Left colon (tissue), 2 donors: ENCODE data around the gene C10orf143. TPM values are rescaled to one million over a fixed set of nuclear protein-coding genes. Genes with fewer than 3 reads are reported as not detected.
"Not testable (repeated sequence)": the region's sequence is repeated elsewhere in the genome, so short reads cannot be mapped to it uniquely, and the experiment has no call there.

Source experiments
- ATAC-seq: fragments of 200-7000 bp; cut with Tn5 transposase; one replicate; pipeline ENCODE4 v1.9.1; 2020; ENCODE audit warnings: mild to moderate bottlenecking, moderate library complexity
- DNase-seq, 2 donors: peaks; one replicate each; pipeline ENCODE4 v3.0.0-alpha.2; 2020
- intact Hi-C, 2 donors: fragments of 100-400 bp; cut with DNase I in 1 of 2; cut with micrococcal nuclease in 1 of 2; formaldehyde crosslinking; loops; one replicate each; pipeline versions ENCODE4 v1.11.2 to v1.14.0; 2022; cut with DNase I, micrococcal nuclease
- total RNA-seq, 2 donors: library from RNA; stranded (reverse); fragmentation: NEBNext Ultra II Directional; extraction: Animal tissue kit (Norgen Biotek cat#: 25700); gene quantifications; one replicate each; pipeline ENCODE4 v1.2.1, GENCODE V29; 2021
- donor health status: DM: no; HTN: no; CAD: no.
- donor health status: DM: yes; HTN: yes; CAD: no.

Gene C10orf143
- total RNA-seq, 2 donors from 2014 or later: 3.4 to 6.9 TPM

DNA sequence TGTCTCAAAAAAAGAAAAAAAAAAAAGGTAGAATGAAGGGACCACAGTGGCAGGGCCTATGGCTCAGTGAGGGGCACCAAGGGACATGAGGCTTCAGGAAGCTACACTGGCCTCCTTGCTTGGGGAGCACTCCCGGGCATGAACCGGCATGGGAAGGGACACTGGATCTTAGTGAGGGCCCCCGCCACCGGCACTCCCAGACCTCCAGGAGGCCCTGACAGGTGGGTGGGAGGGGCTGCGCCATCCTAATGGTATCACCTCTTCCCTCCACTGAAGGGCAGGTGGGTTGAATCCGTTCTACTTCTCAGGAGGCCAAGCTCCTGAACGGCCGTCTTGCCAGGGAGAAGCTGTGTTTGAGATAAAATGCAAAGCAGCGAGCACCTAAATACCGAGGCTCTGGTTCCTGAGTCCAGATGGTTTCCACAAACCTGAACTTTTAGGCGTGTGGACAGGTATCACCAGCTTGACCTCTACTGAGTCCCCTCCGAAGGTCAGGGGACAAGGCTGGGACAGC is 69.8 kb downstream of the C10orf143 start:
- intact Hi-C loops: no loop called here
- ATAC-seq (no peak), DNase-seq (no peak)

DNA sequence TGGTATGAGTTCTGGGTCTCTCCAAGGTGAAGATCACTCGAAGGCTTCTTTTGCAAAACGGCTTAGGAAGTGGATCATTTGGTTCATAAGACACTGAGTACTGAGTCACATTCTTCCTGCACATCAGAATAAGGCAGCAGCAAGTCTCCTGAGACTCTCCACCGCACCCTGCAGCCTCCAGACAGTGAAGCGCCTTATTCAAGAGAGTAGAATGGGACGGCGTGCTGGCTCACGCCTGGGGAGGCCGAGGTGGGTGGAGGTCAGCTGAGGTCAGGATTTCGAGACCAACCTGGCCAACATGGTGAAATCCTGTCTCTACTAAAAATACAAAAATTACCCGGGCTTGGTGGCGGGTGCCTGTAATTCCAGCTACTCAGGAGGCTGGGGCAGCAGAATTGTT is 70.3 kb downstream of the C10orf143 start:
- intact Hi-C loops: no loop called here
- DNase-seq (no peak), ATAC-seq (no peak)

- ATAC-seq (no peak), DNase-seq (no peak)
- intact Hi-C loops: no loop called here
Measured at GRCh38 chr10:130039141-130039540, 71.5 kb downstream of the C10orf143 start.

- DNase-seq: no peak
- intact Hi-C loops: no loop called here
- no peak for ATAC-seq
Measured at GRCh38 chr10:130038611-130039109, 72.0 kb downstream of the C10orf143 start.

- DNase-seq (no peak), ATAC-seq (no peak)
- intact Hi-C loops: no loop called here
Measured at GRCh38 chr10:130038019-130038555, 72.5 kb downstream of the C10orf143 start.

DNA sequence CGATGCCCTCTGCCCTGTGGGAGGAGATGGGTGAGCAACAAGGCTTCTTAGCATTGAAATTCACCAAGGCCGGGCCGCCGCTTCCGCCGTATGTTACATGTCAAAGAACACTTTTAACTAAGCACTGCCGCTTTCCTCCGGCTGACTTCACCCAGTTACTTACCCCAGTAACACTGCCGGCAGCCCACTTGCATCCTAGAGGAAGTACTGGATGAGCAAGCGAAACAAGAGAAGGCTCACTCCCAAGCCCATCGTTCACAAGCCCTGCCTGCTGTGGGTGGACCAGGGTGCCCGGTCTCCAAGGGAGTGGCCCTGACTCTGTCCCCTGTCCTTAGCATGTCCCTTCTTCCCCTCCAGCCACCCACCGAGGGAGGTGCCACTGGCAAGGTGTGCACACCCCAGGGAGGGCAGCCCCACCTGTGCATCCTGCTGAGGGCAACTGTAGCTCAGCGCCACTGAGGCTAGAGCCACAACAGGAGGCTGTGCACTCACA is 73.4 kb downstream of the C10orf143 start:
- intact Hi-C loops: no loop called here
- no peak for DNase-seq
- no peak for ATAC-seq

- DNase-seq: no peak
- intact Hi-C loops: no loop called here
- no peak for ATAC-seq
Measured at GRCh38 chr10:130036296-130037065, 74.1 kb downstream of the C10orf143 start.

DNA sequence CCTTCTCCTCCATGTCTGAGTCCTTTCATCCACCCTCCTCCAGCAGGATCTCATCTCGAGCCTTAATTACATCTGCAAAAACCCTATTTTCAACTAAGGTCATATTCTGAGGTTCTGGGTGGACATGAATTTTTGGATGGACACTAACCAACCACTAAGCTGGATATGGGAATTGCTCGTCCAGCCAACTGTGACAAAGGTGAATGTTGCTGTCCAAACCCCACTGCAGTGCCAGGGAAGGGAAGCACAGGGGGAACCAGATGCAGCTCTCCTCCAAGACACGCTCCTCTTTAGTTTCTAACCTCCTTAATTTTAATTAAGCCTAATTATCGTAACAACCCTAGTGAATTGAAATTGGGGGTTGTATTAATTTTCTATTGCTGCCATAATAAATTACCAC is 81.4 kb downstream of the C10orf143 start:
- ATAC-seq: no peak
- no peak for DNase-seq
- intact Hi-C loops: no loop called here

- DNase-seq (no peak), ATAC-seq (no peak)
- intact Hi-C loops: no loop called here
Measured at GRCh38 chr10:130028465-130028819, 82.2 kb downstream of the C10orf143 start.

DNA sequence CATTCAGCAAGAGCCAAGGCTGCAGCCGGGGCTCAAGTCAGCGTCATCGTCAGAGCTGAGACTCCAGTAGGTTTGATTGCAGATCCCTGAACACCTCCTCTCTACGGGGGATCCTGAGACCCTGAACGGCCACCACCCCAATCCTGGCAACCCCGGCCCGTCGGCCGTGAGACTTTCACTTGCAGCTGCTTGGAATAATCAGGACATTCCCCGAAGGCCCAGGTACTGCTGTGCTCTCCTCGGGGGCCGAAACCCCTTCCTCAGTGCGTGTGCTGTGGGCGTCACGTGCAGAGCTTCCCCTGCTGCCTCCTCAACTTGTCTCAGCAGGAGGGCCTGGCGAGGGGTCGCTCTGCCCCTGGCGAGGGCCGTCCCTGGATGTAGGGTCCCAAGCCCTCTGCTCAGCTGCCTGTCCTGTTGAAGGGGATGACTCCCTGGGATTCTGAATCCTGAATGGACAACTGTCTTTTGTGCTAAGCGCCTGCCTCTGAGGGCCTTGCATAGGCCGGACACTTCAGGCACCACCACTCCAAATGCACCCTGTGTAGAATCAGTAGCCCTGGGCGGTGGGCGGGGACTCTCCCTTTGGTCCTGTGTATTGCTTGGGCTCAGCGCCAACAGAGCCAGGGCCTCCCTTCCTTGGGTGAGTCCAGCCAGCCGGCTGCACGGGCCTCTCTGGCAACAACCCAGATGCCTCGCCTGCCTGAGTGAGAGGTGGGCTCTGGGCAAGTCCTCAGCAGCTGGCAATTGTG is 82.7 kb downstream of the C10orf143 start:
- no peak for ATAC-seq
- DNase-seq: no peak
- intact Hi-C loops: no loop called here

DNA sequence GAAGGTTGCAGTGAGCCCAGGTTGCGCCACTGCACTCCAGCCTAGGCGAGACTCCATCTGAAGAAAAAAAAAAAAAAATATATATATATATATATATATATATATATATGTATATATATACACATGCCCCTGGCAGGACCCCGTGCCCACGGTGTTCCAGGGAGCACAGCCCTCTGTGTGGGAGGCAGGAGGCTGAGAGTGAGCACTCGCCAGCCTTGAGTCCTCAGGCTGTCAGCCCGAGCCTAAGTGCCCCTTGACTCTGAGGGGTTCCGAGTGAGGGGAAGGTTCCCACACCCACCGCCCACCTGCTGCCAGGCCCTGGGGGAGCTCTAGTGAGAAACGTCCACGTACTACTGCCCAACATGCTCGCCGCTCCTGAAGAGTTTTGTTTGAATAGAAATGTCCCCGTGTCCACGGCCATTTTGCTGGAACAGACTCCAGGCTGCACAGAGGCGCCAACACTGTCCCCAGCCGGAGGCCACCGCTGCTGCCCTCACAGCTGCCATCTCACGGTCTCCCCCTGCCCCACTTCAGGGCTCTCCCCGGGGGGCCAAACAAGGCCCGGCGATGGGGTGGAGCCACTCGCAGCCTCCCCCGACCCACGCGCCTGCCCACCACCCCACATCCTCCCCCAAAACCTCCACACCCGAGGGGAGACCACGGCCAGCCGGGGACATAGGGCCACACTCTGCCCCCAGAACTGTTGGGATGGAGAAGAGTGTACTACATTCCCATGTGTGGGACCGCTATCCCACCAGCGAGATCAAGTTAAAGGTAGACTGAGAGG is 83.8 kb downstream of the C10orf143 start:
- DNase-seq (no peak), ATAC-seq (no peak)
- intact Hi-C loops: no loop called here

DNA sequence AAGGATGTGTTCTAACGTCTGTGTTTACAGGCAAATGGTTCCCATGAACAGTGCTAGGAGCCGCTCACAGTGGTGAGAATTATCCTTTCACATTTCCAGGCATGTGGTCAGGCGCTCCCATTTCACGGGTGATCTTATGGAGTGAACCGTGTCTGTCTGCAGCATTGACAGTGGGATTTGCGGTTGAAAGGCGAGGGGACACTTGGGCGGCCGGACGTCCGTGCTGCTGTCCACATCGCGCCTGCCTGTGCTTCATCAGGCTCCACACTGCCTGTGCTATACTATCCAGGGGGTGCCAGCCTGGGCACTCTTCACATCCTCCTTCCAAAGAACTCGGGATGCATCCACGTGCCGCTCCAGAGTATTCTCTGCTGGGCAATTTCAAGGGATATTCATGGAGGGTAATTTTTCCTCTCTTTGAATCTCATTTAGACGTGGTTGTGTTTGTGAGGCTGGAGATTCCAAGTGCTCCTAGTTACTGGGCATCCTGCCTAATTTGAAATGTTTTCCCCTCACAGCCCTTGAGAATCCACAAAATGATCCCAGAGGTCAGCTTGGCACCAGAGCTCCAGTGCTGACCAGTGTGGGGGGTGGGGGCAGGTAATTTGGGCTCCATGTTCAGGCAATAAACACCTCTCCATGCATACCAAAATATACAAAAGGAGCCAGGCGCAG is 84.7 kb downstream of the C10orf143 start:
- intact Hi-C loops: no loop called here
- ATAC-seq (no peak), DNase-seq (no peak)

GRCh38 chr10:130025326-130025725 is 85.3 kb downstream of the C10orf143 start:
- no peak for ATAC-seq

GRCh38 chr10:130024779-130025325 is 85.8 kb downstream of the C10orf143 start:
- DNase-seq (no peak), ATAC-seq (no peak)
- intact Hi-C loops: no loop called here

More at GRCh38 chr10:130025326-130025725, 85.3 kb downstream of the C10orf143 start:
- intact Hi-C loops: no loop called here
- DNase-seq: no peak

GRCh38 chr10:130024326-130024725 is 86.3 kb downstream of the C10orf143 start:
- ATAC-seq, DNase-seq, intact Hi-C loops: not testable (repeated sequence)

DNA sequence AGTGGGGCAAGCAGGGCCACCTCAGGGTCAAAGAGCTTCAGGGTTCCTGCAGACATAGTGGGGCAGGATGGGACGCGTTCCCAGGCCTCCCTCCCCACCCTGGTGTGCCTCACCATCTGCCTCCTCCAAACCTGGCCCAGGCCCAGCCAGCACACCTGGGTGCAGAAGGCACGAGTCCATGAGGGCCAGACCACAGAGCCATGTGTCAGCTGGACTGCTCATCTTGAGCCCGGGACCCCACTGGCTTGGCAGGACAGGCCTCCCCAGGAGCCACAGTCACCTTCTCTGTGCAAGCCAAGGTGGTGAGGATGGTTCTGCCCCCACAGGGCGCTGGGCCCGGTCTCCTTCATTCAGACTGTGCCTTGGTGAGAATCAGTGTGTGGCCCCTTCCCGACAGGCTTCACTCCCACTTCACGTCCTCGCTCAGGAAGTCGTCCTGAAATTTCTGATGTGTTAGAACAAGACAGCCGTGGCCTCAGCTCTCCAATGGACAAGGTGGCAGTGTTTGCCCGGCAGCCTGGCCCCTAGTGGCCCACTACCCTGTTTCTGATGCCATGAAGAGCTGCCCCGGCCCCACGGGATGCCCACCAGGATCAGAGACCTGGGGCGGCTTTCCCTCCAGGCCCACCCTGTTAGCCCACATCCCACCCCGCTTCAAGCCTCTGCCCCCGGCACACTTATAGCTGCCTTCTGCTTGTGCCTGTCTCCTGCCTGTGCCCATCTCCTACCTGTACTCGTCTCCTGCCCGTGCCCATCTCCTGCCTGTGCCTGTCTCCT is 87.0 kb downstream of the C10orf143 start:
- ATAC-seq (no peak), DNase-seq (no peak)
- intact Hi-C loops: no loop called here
